HG02798 (cell line): Measurements from ENCODE around the gene HLA-DQB1.
"Not testable (repeated sequence)": the region's sequence is repeated elsewhere in the genome, so short reads cannot be mapped to it uniquely, and the experiment has no call there.

ENCODE experiments used
- ATAC-seq: cut with Tn5 transposase; IDR thresholded peaks from one replicate; pipeline ENCODE4 v1.9.1; 2021; ENCODE audit warnings: mild to moderate bottlenecking; ENCODE audit not compliant: unreplicated experiment, poor library complexity

Gene HLA-DQB1

DNA sequence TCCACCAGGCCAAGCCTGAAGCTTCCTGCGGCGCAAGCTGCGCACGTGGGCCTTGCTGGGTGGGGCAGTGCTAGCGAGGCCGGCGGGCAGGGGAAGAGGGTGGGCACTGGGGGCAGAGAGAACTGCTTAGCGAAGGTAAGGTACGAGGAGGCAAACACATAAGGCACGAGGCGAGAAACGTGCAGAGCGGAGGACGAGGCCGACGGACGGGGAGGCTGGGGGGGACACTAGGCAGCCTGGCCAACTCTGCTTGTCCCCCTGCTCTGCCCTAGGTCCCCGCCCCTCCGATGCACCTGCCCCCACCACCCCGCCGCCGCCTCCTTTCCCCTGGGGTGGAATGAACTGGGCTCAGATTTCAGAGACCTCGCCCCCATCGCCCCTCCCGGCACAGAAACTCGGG lies 2.1 kb downstream of the HLA-DQB1 start:
- no peak for ATAC-seq

- no peak for ATAC-seq
Measured at GRCh38 chr6:32662836-32663235, 3.6 kb downstream of the HLA-DQB1 start.

- ATAC-seq: no peak
Measured at GRCh38 chr6:32662099-32662498, 4.4 kb downstream of the HLA-DQB1 start.

DNA sequence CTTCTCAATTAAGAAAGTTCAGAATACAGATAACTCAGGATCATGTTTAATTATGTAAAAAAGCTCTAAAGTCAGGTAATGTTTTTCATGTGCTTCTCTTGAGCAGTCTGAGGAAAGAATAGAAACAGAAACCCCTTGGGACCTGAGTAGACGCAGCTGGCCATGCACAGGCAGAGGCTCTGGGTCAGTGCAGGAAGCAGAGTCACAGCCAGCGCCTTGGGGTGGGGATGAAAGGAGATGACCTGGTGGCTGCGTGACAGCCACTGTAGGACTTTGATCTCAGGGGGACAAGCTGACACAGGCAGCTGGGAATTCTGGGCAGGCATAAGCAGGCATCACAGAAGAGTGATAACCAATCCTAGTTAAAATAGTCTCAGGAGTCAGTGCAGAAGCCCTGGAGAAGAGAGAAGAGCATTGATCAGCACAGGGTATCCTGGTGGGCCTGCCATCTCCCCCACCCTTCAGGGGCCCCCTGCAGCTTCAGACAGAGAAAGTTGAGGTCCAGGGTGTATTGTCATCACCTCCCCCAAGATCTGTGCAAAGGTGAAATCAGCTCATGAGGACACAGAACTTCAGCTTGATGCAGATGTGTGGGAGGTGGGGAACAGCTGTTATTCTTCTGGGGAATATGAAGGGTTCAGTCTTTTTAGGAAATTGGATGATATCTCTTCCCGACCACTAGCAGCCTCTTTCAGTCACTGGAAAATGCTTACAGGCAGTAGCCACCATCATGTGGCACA lies 6.4 kb downstream of the HLA-DQB1 start:
- ATAC-seq: peak; percentile 58

GRCh38 chr6:32658268-32658897 lies 8.1 kb downstream of the HLA-DQB1 start:
- ATAC-seq: no peak

DNA sequence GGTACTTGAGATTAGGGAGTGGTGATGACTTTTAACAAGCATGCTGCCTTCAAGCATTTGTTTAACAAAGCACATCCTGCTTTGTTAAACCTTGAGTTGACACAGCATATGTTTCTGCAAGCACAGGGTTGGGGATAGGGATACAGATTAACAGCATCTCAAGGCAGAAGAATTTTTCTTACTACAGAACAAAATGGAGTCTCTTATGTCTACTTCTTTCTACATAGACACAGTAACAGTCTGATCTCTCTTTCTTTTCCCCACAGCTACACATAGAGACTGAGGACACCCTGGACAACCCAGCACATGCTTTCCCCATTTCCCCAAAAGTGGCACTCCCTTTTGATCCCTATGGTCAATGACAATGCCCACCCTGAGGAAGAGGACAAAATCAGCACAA lies 8.6 kb downstream of the HLA-DQB1 start:
- not testable (repeated sequence) for ATAC-seq

GRCh38 chr6:32657329-32657728 lies 9.1 kb downstream of the HLA-DQB1 start:
- ATAC-seq: not testable (repeated sequence)

DNA sequence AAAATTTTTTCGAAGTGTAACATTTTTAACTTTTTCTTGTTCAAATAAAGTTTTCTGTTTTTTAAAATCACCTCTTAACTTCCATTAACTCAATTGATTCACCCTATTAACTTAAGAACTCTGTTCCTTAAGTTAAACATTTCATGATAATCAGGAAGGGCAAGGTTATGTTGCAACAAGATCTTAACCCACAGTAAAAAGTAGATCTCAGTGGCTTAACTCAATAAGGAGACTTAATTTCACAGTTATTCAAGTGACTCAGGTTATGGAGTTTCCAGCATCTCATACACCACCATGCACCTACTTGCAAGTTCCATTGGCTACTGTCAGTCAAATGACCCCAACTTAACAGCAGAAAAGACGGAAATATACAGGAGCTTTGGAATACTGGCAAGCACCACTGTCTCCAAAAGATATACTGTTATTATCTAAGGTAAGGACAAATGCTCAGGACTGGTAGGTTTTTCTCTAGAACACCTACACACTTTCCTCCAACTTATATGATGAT lies 11.2 kb downstream of the HLA-DQB1 start:
- ATAC-seq: no peak

- no peak for ATAC-seq
Measured at GRCh38 chr6:32645047-32645703, 21.3 kb downstream of the HLA-DQB1 start.

DNA sequence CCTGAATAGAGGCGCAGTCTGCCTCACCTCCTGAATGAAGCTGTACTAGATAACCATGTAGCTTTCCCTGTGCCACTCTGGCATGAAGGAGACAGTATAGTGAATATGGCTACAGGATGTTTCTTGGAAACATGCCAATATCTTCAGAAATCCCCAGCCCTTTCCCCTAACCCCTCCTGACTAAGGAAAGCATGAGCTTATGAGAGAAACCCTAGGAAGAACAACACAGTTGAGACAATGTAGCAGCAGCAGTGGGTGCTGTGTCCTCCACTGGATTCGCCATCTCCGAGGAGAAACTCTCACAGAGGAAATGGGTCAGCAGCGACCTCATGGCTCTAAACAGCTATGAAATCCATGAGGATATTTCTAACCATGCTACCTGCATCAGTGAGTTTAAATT lies 22.6 kb downstream of the HLA-DQB1 start:
- no peak for ATAC-seq

- ATAC-seq: no peak
Measured at GRCh38 chr6:32642720-32643106, 23.7 kb downstream of the HLA-DQB1 start.

GRCh38 chr6:32641785-32642719 lies 24.4 kb downstream of the HLA-DQB1 start:
- ATAC-seq: not testable (repeated sequence)

GRCh38 chr6:32641122-32641521 lies 25.3 kb downstream of the HLA-DQB1 start:
- ATAC-seq: no peak

- no peak for ATAC-seq
Measured at GRCh38 chr6:32639440-32640394, 26.7 kb downstream of the HLA-DQB1 start.

DNA sequence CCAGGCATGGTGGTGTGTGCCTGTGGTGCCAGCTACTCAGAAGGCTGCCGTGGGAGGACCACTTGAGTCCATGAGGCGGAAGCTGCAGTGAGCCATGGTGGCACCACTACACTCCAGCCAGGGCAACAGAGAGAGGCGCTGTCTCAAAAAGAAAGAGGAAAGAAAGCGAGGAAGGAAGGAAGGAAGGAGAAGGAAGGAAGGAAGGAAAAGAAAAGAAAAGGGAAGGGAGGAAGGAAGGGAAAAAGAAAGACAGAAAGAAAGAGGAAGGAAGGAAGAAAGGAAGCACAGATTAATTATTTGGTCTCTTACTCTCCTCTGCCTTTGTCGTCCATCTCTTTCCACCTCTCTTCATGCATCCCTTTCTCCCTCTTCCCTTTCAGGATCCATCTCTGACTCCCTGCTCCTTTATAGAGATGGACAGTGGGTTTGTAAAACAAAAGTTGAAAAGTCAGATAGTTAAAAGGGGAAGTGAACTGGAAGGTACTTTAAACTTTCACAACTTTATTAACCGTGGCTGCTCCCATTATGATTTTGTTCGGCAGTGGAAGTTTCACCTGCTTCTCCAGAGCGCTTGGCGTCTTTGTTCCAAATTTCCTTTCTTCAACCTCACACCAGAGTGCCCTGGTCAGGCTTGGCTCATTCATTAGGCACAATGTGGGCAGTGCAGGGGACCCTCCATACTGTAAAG lies 27.8 kb downstream of the HLA-DQB1 start:
- no peak for ATAC-seq

- ATAC-seq: no peak
Measured at GRCh38 chr6:32637883-32638282, 28.6 kb downstream of the HLA-DQB1 start.

GRCh38 chr6:32637219-32637880 lies 29.1 kb downstream of the HLA-DQB1 start, which contains the start of gene HLA-DQA1:
Gene HLA-DQA1 (plus strand): TSS chr6:32637406. CDS start chr6:32637459, 53 bp downstream.
- ATAC-seq: peak; percentile 85
